ENCODE measurements around the gene PHLPP2. TPM values are rescaled to one million over a fixed set of nuclear protein-coding genes. Genes with fewer than 3 reads are reported as not detected.

PHLPP2 gene
- total and polyA plus RNA-seq, 12 donors: 0.77 to 5.3 (median 3.4) TPM

DNA sequence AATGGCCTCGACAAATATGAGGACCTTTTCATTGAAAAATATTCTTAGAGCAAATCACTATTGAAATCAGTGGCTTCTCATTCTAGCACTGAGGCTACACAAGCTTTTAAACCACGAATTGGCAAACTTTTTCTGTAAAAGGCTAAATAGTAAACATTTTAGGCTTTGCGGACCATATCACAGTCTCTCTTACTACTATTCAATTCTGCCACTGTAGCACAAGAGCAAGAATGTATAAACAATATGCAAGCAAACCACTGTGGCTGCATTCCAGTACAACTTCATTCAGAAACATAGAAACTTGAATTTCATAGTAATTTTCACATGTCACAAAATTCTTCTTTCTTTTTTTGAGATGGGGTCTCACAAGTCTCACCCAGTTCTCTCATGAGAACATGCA is 49.1 kb downstream of the PHLPP2 start:
- DNase-seq (no peak), ATAC-seq (no peak)
- WGBS, 2 donors: 92 to 97% methylated on average over 3 of the region's 3 CpGs
- Histone ChIP-seq H3K4me3 (no peak overlapping the region), H3K4me1 (no peaks in the 10 kb centered on the region), H3K36me3 (peaks cover 0 to 100% (median 28%) of the 10 kb centered on the region in 9 donors), H3K9me3 (no peaks in the 10 kb centered on the region), H3K27ac (no peak overlapping the region), H3K27me3 (no peaks in the 10 kb centered on the region)
- TF ChIP-seq, protein P1, sequence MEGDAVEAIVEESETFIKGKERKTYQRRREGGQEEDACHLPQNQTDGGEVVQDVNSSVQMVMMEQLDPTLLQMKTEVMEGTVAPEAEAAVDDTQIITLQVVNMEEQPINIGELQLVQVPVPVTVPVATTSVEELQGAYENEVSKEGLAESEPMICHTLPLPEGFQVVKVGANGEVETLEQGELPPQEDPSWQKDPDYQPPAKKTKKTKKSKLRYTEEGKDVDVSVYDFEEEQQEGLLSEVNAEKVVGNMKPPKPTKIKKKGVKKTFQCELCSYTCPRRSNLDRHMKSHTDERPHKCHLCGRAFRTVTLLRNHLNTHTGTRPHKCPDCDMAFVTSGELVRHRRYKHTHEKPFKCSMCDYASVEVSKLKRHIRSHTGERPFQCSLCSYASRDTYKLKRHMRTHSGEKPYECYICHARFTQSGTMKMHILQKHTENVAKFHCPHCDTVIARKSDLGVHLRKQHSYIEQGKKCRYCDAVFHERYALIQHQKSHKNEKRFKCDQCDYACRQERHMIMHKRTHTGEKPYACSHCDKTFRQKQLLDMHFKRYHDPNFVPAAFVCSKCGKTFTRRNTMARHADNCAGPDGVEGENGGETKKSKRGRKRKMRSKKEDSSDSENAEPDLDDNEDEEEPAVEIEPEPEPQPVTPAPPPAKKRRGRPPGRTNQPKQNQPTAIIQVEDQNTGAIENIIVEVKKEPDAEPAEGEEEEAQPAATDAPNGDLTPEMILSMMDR (IDR thresholded peaks at IDR 0.05): no peak
- intact Hi-C loops (cut with DNase I): no loop called here

DNA sequence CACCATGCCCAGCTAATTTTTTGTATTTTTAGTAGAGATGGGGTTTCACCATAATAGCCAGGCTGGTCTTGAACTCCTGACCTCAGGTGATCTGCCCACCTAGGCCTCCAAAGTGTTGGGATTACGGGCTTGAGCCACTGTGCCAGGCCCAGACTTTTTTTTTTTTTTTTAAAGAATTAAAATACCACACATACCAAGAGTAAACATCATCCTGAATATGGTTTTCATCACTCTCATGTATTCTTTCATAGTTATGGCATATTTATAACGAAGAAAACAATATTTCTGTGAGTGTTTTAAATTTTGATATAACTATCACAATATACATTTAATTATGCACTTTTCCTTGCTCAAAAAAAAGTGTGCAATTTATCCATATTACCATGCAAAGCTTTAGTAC is 50.3 kb downstream of the PHLPP2 start:
- H3K9me3 ChIP-seq: no peaks in the 10 kb centered on the region
- peaks cover 0 to 100% (median 34%) of the 10 kb centered on the region in 9 donors for H3K36me3 ChIP-seq
- no peaks in the 10 kb centered on the region for H3K4me1 ChIP-seq
- 97 to 99% methylated on average over 2 of the region's 2 CpGs for WGBS, 2 donors
- no peak overlapping the region for H3K4me3 ChIP-seq
- intact Hi-C loops (cut with DNase I): no loop called here
- H3K27ac ChIP-seq: no peak overlapping the region
- DNase-seq (no peak), ATAC-seq (no peak)
- TF ChIP-seq, protein P1 (IDR thresholded peaks at IDR 0.05): no peak
- H3K27me3 ChIP-seq: no peaks in the 10 kb centered on the region

DNA sequence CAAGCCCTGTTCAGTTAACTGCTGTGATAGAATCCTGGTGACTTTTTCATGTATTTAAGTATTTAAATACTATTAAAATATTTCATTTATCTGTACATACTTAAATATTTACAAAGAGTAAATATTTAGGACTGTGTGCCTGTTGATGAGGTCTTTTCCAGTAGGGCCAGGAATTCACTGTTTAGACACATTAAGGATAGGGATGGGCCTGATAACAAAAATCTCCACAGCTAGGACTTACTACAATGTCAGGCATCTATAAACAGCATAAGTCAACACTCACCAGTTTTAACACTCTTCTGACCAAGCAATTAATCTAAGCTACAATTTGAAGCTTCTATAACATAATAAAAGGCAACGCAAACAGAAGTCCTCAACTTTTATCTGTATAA is 50.9 kb downstream of the PHLPP2 start:
- intact Hi-C loops (cut with DNase I): no loop called here

DNA sequence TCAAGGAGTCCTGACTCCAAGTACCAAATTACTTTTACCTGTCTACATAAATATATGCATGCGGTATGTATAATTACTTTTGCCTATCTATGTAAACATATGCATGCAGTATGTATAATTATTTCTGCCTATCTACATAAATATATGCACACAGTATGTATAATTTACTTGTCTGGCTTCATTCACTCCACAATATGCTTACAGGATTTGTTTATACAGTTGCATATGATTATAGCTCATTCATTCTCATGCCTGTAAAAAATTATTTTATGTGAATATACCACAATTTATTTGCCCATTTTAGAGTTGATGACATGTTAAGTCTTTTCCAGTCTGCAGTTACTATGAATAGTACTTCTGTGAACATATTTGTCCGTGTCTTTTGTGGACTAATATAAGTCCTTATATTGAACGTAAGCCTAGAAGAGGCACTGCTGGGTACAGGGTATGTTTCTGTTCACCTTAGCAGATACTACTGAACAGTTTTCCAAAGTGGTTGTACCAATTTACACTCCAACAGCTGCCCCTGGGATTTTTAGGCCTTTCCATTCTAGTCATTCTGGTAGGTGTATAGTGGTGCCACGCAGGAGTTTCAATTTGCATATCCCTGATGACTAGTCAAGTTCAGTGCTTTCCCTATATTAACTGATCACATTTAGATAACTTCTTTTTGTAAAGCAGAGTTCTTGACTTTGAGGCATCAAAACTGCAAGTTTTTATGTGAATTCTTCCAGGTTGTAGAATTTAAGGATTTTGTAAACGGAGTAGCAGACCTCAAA is 51.5 kb downstream of the PHLPP2 start:
- no peak overlapping the region for H3K4me3 ChIP-seq
- TF ChIP-seq, protein P1 (IDR thresholded peaks at IDR 0.05): no peak
- intact Hi-C loops (cut with DNase I): no loop called here
- DNase-seq (no peak), ATAC-seq (no peak)
- 96% methylated on average over 5 of the region's 5 CpGs for WGBS, 2 donors
- no peaks in the 10 kb centered on the region for H3K27me3 ChIP-seq
- no peaks in the 10 kb centered on the region for H3K9me3 ChIP-seq
- H3K36me3 ChIP-seq: peaks cover 0 to 100% (median 31%) of the 10 kb centered on the region in 9 donors
- no peaks in the 10 kb centered on the region for H3K4me1 ChIP-seq
- H3K27ac ChIP-seq: no peak overlapping the region

More for the DNA sequence above, 50.9 kb downstream of the PHLPP2 start:
- 99 to 100% methylated on average over 1 of the region's 1 CpG for WGBS, 2 donors
- H3K27me3 ChIP-seq: no peaks in the 10 kb centered on the region
- H3K36me3 ChIP-seq: peaks cover 0 to 100% (median 34%) of the 10 kb centered on the region in 9 donors
- DNase-seq (no peak), ATAC-seq (no peak)
- H3K4me1 ChIP-seq: no peaks in the 10 kb centered on the region
- TF ChIP-seq, protein P1 (IDR thresholded peaks at IDR 0.05): no peak
- H3K9me3 ChIP-seq: no peaks in the 10 kb centered on the region
- no peak overlapping the region for H3K4me3 ChIP-seq
- no peak overlapping the region for H3K27ac ChIP-seq

Measured in heart right ventricle (tissue), 16 donors.